GM12865 (cell line): ENCODE results near the gene SP4.

ENCODE experiments used
- DNase-seq: peaks from one replicate; pipeline ENCODE4 v3.0.0; 2010; ENCODE audit warnings: low read depth
- H3K4me3 ChIP-seq: 2 replicates; pipeline ENCODE4 v1.5.1; 2011; ENCODE audit warnings: mild to moderate bottlenecking, low read depth, low read length, control low read depth
- TF ChIP-seq, protein P1 (sequence below): IDR thresholded peaks from 2 replicates; pipeline ENCODE4 v1.5.1; 2011; ENCODE audit warnings: low read length, control low read depth, low read depth, inconsistent platforms; ENCODE audit not compliant: insufficient read depth; ENCODE audit errors: missing control alignments

SP4 gene

DNA sequence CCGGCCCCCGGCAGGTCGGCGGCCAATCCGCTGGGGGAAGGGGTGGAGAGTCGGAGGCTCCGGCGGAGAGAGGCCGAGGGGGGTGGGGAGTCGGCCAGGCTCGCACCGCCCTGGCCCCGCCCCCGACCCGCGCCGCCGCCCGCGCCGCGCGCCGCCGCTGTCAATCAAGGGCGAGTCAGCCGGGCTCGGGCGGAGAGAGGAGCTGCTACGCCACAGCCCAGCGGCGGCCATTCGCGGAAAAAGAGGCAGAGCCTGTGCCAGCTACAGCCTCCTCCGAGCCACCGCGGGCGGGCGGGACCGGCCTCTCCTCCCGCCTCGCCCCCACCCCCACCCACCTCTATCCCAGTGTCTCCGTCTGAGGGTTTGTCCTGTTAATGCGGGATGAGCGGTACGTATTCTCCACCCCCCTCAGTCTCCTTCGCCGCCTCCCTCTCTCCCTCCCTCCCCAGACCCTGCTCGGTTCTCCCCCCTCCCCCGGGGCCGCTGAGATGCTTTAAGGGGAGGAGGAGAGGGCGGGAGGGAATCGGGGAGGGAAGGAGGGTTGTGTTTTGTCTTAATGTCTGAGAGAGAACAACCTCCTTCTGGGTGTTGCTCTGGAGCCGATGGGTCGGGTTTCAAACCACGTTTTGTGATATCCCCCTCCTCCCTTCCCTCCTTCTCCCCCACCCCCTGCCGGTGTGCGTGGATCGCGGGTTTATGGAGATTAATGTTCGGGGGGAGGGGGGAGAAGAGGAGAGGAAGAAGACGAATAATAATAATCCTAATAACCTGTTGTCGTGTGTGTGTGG is at the start of gene SP4:
TSS of gene SP4 (plus strand) at position 213 of the 788 bp plus-strand sequence. CDS start at position 382, 169 bp downstream.
- DNase-seq = peak; percentile 96
- TF ChIP-seq, protein P1, sequence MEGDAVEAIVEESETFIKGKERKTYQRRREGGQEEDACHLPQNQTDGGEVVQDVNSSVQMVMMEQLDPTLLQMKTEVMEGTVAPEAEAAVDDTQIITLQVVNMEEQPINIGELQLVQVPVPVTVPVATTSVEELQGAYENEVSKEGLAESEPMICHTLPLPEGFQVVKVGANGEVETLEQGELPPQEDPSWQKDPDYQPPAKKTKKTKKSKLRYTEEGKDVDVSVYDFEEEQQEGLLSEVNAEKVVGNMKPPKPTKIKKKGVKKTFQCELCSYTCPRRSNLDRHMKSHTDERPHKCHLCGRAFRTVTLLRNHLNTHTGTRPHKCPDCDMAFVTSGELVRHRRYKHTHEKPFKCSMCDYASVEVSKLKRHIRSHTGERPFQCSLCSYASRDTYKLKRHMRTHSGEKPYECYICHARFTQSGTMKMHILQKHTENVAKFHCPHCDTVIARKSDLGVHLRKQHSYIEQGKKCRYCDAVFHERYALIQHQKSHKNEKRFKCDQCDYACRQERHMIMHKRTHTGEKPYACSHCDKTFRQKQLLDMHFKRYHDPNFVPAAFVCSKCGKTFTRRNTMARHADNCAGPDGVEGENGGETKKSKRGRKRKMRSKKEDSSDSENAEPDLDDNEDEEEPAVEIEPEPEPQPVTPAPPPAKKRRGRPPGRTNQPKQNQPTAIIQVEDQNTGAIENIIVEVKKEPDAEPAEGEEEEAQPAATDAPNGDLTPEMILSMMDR = no peak

GRCh38 chr7:21383227-21384220 is 44.4 kb upstream of the SP4 start:
- DNase-seq = peak; percentile 68
- TF ChIP-seq, protein P1 = no peak

More for the DNA sequence above, at the start of gene SP4:
- peak within 1 kb of the TSS; percentile 93 for H3K4me3 ChIP-seq

DNA sequence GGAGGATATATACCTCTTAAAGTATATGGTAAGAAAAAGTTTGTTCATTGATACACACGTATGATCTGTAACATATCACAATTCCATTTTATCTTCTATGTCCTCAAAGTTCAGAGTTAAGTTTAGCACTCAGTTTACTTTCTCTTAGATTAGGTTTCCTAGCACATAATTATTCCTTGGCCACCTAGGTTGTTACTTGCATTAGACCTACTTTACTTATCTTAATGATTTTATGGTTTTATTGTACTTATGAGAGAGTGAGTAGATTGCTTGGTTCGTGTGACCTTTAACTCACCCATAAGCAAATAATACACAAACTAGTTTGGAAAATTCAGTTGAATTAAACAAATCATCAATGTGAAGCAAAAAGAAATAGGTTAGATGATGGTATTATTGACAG is 33.9 kb upstream of the SP4 start:
- no peak overlapping the region for H3K4me3 ChIP-seq
- TF ChIP-seq, protein P1 = no peak
- no peak for DNase-seq

More at GRCh38 chr7:21383227-21384220, 44.4 kb upstream of the SP4 start:
- H3K4me3 ChIP-seq = peak overlapping the region; percentile 12; the same call in 1 of the 2 replicates

GRCh38 chr7:21401944-21402343 is 25.9 kb upstream of the SP4 start:
- TF ChIP-seq, protein P1 = no peak

GRCh38 chr7:21407796-21408480 is 19.9 kb upstream of the SP4 start:
- no peak overlapping the region for H3K4me3 ChIP-seq
- no peak for DNase-seq
- TF ChIP-seq, protein P1 = no peak

More at GRCh38 chr7:21401944-21402343, 25.9 kb upstream of the SP4 start:
- no peak for DNase-seq
- no peak overlapping the region for H3K4me3 ChIP-seq

DNA sequence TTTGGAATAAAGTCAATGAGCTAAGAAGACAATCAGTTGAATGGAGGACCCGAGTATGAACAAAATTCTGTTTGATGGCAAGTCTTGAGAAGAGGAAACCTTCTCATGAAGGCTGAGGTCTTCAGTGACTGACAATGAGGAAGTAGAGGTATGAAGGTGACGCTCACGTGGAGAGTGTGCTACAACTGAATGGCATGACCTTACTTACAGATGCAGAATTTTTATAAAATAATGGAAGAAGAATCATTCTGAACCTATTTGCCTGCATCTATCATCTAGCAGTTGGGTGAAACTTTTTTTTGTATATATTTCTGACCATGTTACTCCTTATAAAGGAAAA is 19.4 kb upstream of the SP4 start:
- H3K4me3 ChIP-seq = no peak overlapping the region
- peak; percentile 26 for DNase-seq
- TF ChIP-seq, protein P1 = no peak
